ENCODE results near the gene EPHA7. TPM values are rescaled to one million over a fixed set of nuclear protein-coding genes. Genes with fewer than 3 reads are reported as not detected.
A peak's percentile ranks its signal among the peaks of the same experiment; 100 is the strongest.

Gene EPHA7
- polyA plus RNA-seq, 1 donor from 2014 or later = 17.4 TPM

GRCh38 chr6:93420163-93420795 lies 920 bp upstream of the EPHA7 start:
- Histone ChIP-seq H3K9me2 (ENCODE audit: insufficient read depth, low read length) (no peaks in the 10 kb centered on the region), H3K9ac (ENCODE audit: low read length) (no peak overlapping the region), H3K79me2 (replicated peaks; ENCODE audit: insufficient read depth, low read length) (peaks cover 11% of the 10 kb centered on the region), H3K4me3 (ENCODE audit: low read length) (peak overlapping the region; percentile 83), H3K27me3 (ENCODE audit: insufficient read depth, low read depth, low read length) (peaks cover 30% of the 10 kb centered on the region), H4K20me1 (ENCODE audit: insufficient read depth) (no peaks in the 10 kb centered on the region), H3K9me3 (ENCODE audit: low read length) (no peaks in the 10 kb centered on the region), H3F3A (ENCODE audit: insufficient read depth, low read length, poor library complexity, severe bottlenecking) (no peaks in the 10 kb centered on the region), H3K27ac (ENCODE audit: low read length) (no peak overlapping the region), H3K36me3 (ENCODE audit: insufficient read depth, low read length) (no peaks in the 10 kb centered on the region), H3K4me2 (ENCODE audit: low read length) (peak overlapping the region; percentile 87), H2AFZ (ENCODE audit: low read depth, low read length) (no peak overlapping the region)
- TF ChIP-seq EZH2 (IDR thresholded peaks at IDR 0.05; ENCODE audit: borderline replicate concordance, insufficient read depth, low read length, poor library complexity, severe bottlenecking) = no peak
- no peak for TF ChIP-seq SMC3 (conservative IDR thresholded peaks at IDR 0.05; ENCODE audit: poor library complexity)
- TF ChIP-seq POLR2AphosphoS5 (IDR thresholded peaks at IDR 0.05) = no peak
- TF ChIP-seq EP300 (conservative IDR thresholded peaks at IDR 0.05; ENCODE audit: poor library complexity, severe bottlenecking) = no peak
- TF ChIP-seq CTCF (IDR thresholded peaks at IDR 0.05; ENCODE audit: poor library complexity, severe bottlenecking) = no peak
- TF ChIP-seq REST (IDR thresholded peaks at IDR 0.05; ENCODE audit: borderline replicate concordance) = no peak
- no peak for TF ChIP-seq TAF1 (IDR thresholded peaks at IDR 0.05; ENCODE audit: low read depth)
- TF ChIP-seq RAD21 (conservative IDR thresholded peaks at IDR 0.05) = no peak
- no peak for TF ChIP-seq MXI1 (conservative IDR thresholded peaks at IDR 0.05; ENCODE audit: poor library complexity, severe bottlenecking)

- H3K79me2 ChIP-seq (replicated peaks; ENCODE audit: insufficient read depth, low read length) = peaks cover 21% of the 10 kb centered on the region
- H3K27me3 ChIP-seq (ENCODE audit: insufficient read depth, low read depth, low read length) = peaks cover 30% of the 10 kb centered on the region
- H3K4me3 ChIP-seq (ENCODE audit: low read length) = peak overlapping the region; percentile 83
- H3K9me3 ChIP-seq (ENCODE audit: low read length) = no peaks in the 10 kb centered on the region
- TF ChIP-seq CTCF (IDR thresholded peaks at IDR 0.05; ENCODE audit: poor library complexity, severe bottlenecking) = peak; percentile 58
- TF ChIP-seq MXI1 (conservative IDR thresholded peaks at IDR 0.05; ENCODE audit: poor library complexity, severe bottlenecking) = peak; percentile 0
- no peak for TF ChIP-seq EZH2 (IDR thresholded peaks at IDR 0.05; ENCODE audit: borderline replicate concordance, insufficient read depth, low read length, poor library complexity, severe bottlenecking)
- peak; percentile 36 for TF ChIP-seq RAD21 (conservative IDR thresholded peaks at IDR 0.05)
- TF ChIP-seq EP300 (conservative IDR thresholded peaks at IDR 0.05; ENCODE audit: poor library complexity, severe bottlenecking) = no peak
- TF ChIP-seq SMC3 (conservative IDR thresholded peaks at IDR 0.05; ENCODE audit: poor library complexity) = peak; percentile 41
- H3K9ac ChIP-seq (ENCODE audit: low read length) = peak overlapping the region; percentile 69
- H3K9me2 ChIP-seq (ENCODE audit: insufficient read depth, low read length) = no peaks in the 10 kb centered on the region
- peak overlapping the region; percentile 81 for H3K4me2 ChIP-seq (ENCODE audit: low read length)
- peak overlapping the region; percentile 21 for H3K27ac ChIP-seq (ENCODE audit: low read length)
- no peaks in the 10 kb centered on the region for H4K20me1 ChIP-seq (ENCODE audit: insufficient read depth)
- no peaks in the 10 kb centered on the region for H3F3A ChIP-seq (ENCODE audit: insufficient read depth, low read length, poor library complexity, severe bottlenecking)
- no peaks in the 10 kb centered on the region for H3K36me3 ChIP-seq (ENCODE audit: insufficient read depth, low read length)
- H2AFZ ChIP-seq (ENCODE audit: low read depth, low read length) = peak overlapping the region; percentile 54
These were observed 703 bp downstream of the EPHA7 start for GRCh38 chr6:93418408-93419303.

Measured in neural cell (in vitro differentiated cells).